BLaER1 (cell line): ENCODE measurements around the gene RER1.

Source experiments
- H3K27ac ChIP-seq: shearing (Covaris generic); formaldehyde crosslinking; 2 replicates; pipeline ENCODE4 v1.8.1; 2022
- H3K27me3 ChIP-seq: shearing (Covaris generic); formaldehyde crosslinking; 2 replicates; pipeline ENCODE4 v1.8.1; 2022
- H3K36me3 ChIP-seq: shearing (Covaris generic); formaldehyde crosslinking; 2 replicates; pipeline ENCODE4 v1.8.1; 2022
- H3K4me1 ChIP-seq: shearing (Covaris generic); formaldehyde crosslinking; 2 replicates; pipeline ENCODE4 v1.8.1; 2022
- H3K4me2 ChIP-seq: shearing (Covaris generic); formaldehyde crosslinking; 2 replicates; pipeline ENCODE4 v1.8.1; 2022
- H3K4me3 ChIP-seq: shearing (Covaris generic); formaldehyde crosslinking; 2 replicates; pipeline ENCODE4 v1.8.1; 2022
- H3K9ac ChIP-seq: shearing (Covaris generic); formaldehyde crosslinking; 2 replicates; pipeline ENCODE4 v1.8.1; 2022
- H3K9me3 ChIP-seq: shearing (Covaris generic); formaldehyde crosslinking; 2 replicates; pipeline ENCODE4 v1.8.1; 2022
- H4K20me1 ChIP-seq: shearing (Covaris generic); formaldehyde crosslinking; 2 replicates; pipeline ENCODE4 v1.8.1; 2022
- Cebpa-rat ChIP-seq: shearing (Covaris generic); IDR thresholded peaks from 2 replicates; pipeline ENCODE4 v1.8.1; 2022

Gene RER1

GRCh38 chr1:2382621-2383361 is 8.8 kb upstream of the RER1 start:
- Histone ChIP-seq H3K4me1 (peaks cover 63% of the 10 kb centered on the region), H3K9me3 (no peaks in the 10 kb centered on the region), H3K4me3 (no peak overlapping the region), H3K27me3 (peaks cover 43% of the 10 kb centered on the region), H3K9ac (no peak overlapping the region), H3K36me3 (no peaks in the 10 kb centered on the region), H3K4me2 (no peak overlapping the region), H3K27ac (no peak overlapping the region), H4K20me1 (peaks cover 57% of the 10 kb centered on the region)
- no peak for TF ChIP-seq Cebpa-rat

GRCh38 chr1:2383576-2383975 is 8.1 kb upstream of the RER1 start:
- H3K9ac ChIP-seq = no peak overlapping the region
- H3K4me2 ChIP-seq = no peak overlapping the region
- TF ChIP-seq Cebpa-rat = no peak
- peaks cover 35% of the 10 kb centered on the region for H3K27me3 ChIP-seq
- no peaks in the 10 kb centered on the region for H3K9me3 ChIP-seq
- no peak overlapping the region for H3K27ac ChIP-seq
- H3K4me3 ChIP-seq = no peak overlapping the region
- H3K4me1 ChIP-seq = peaks cover 71% of the 10 kb centered on the region
- H3K36me3 ChIP-seq = no peaks in the 10 kb centered on the region
- H4K20me1 ChIP-seq = peaks cover 53% of the 10 kb centered on the region

GRCh38 chr1:2384130-2384860 is 7.3 kb upstream of the RER1 start:
- H4K20me1 ChIP-seq = peaks cover 46% of the 10 kb centered on the region
- no peak for TF ChIP-seq Cebpa-rat
- H3K4me3 ChIP-seq = no peak overlapping the region
- H3K4me1 ChIP-seq = peaks cover 72% of the 10 kb centered on the region
- no peak overlapping the region for H3K27ac ChIP-seq
- no peak overlapping the region for H3K9ac ChIP-seq
- H3K36me3 ChIP-seq = no peaks in the 10 kb centered on the region
- no peaks in the 10 kb centered on the region for H3K9me3 ChIP-seq
- H3K4me2 ChIP-seq = no peak overlapping the region
- peaks cover 28% of the 10 kb centered on the region for H3K27me3 ChIP-seq

- H3K9me3 ChIP-seq = no peaks in the 10 kb centered on the region
- TF ChIP-seq Cebpa-rat = no peak
- H3K4me3 ChIP-seq = no peak overlapping the region
- no peaks in the 10 kb centered on the region for H3K36me3 ChIP-seq
- peak overlapping the region; percentile 33 for H3K4me2 ChIP-seq
- H3K27ac ChIP-seq = no peak overlapping the region
- H4K20me1 ChIP-seq = peaks cover 38% of the 10 kb centered on the region
- H3K4me1 ChIP-seq = peaks cover 72% of the 10 kb centered on the region
- no peak overlapping the region for H3K9ac ChIP-seq
- peaks cover 20% of the 10 kb centered on the region for H3K27me3 ChIP-seq
These were observed 6.6 kb upstream of the RER1 start for GRCh38 chr1:2384941-2385481.

- peaks cover 13% of the 10 kb centered on the region for H3K27me3 ChIP-seq
- H3K27ac ChIP-seq = no peak overlapping the region
- peaks cover 75% of the 10 kb centered on the region for H3K4me1 ChIP-seq
- peak overlapping the region; percentile 33 for H3K4me2 ChIP-seq
- peaks cover 31% of the 10 kb centered on the region for H4K20me1 ChIP-seq
- H3K36me3 ChIP-seq = no peaks in the 10 kb centered on the region
- H3K4me3 ChIP-seq = no peak overlapping the region
- H3K9me3 ChIP-seq = no peaks in the 10 kb centered on the region
- TF ChIP-seq Cebpa-rat = no peak
- no peak overlapping the region for H3K9ac ChIP-seq
These were observed 5.9 kb upstream of the RER1 start for GRCh38 chr1:2385606-2386280.

- TF ChIP-seq Cebpa-rat = no peak
- no peaks in the 10 kb centered on the region for H3K36me3 ChIP-seq
- peak overlapping the region; percentile 63 for H3K27ac ChIP-seq
- H3K9ac ChIP-seq = peak overlapping the region; percentile 66
- H3K4me3 ChIP-seq = peak overlapping the region; percentile 47
- peaks cover 69% of the 10 kb centered on the region for H3K4me1 ChIP-seq
- no peaks in the 10 kb centered on the region for H3K9me3 ChIP-seq
- 0 out of 2 replicates have a peak, but pooled peaks cover 3% of the 10 kb centered on the region for H3K27me3 ChIP-seq
- H3K4me2 ChIP-seq = peak overlapping the region; percentile 99
- peaks cover 23% of the 10 kb centered on the region for H4K20me1 ChIP-seq
These were observed 4.7 kb upstream of the RER1 start for GRCh38 chr1:2386636-2387611.

GRCh38 chr1:2388004-2388913 is 3.4 kb upstream of the RER1 start:
- Histone ChIP-seq H3K4me1 (peaks cover 75% of the 10 kb centered on the region), H3K36me3 (peaks cover 5% of the 10 kb centered on the region), H3K9ac (peak overlapping the region; percentile 66), H3K4me3 (peak overlapping the region; percentile 47), H4K20me1 (peaks cover 36% of the 10 kb centered on the region), H3K9me3 (no peaks in the 10 kb centered on the region), H3K4me2 (peak overlapping the region; percentile 99), H3K27me3 (0 out of 2 replicates have a peak, but pooled peaks cover under 1% of the 10 kb centered on the region), H3K27ac (peak overlapping the region; percentile 63)
- peak; percentile 65; the same call in 1 of the 2 replicates for TF ChIP-seq Cebpa-rat

- peaks cover 18% of the 10 kb centered on the region for H3K36me3 ChIP-seq
- H3K27ac ChIP-seq = peak overlapping the region; percentile 72
These were observed 2.0 kb upstream of the RER1 start for GRCh38 chr1:2389644-2390043.

More at GRCh38 chr1:2389644-2390043, 2.0 kb upstream of the RER1 start:
- H3K9me3 ChIP-seq = no peaks in the 10 kb centered on the region
- no peaks in the 10 kb centered on the region for H3K27me3 ChIP-seq
- H3K9ac ChIP-seq = peak overlapping the region; percentile 91
- TF ChIP-seq Cebpa-rat = no peak
- peaks cover 84% of the 10 kb centered on the region for H3K4me1 ChIP-seq
- H4K20me1 ChIP-seq = peaks cover 46% of the 10 kb centered on the region
- H3K4me3 ChIP-seq = no peak overlapping the region
- peak overlapping the region; percentile 99 for H3K4me2 ChIP-seq
